ENCODE results near the gene MAG.
A peak's percentile ranks its signal among the peaks of the same experiment; 100 is the strongest.

- TF ChIP-seq POLR2A (IDR thresholded peaks at IDR 0.05) (peak in 1 of 2 donors; percentile 54), CTCF (IDR thresholded peaks at IDR 0.05) (peak; percentile 30 to 79 (median 58))
Observed at GRCh38 chr19:35247526-35248309, 44.2 kb upstream of the MAG start.

Measured in thyroid gland (tissue), 4 donors.